GM20000 (cell line): ENCODE measurements around the gene KCNV2.

Source experiments
- DNase-seq: peaks from one replicate; pipeline ENCODE4 v3.0.0; 2012; ENCODE audit warnings: low spot score
- CTCF ChIP-seq: IDR thresholded peaks from 2 replicates; pipeline ENCODE4 v1.5.1; 2012; ENCODE audit warnings: mild to moderate bottlenecking, control low read depth; ENCODE audit errors: extremely low read depth, missing control alignments

Gene KCNV2

GRCh38 chr9:2717385-2717784 lies at the start of gene KCNV2:
Gene KCNV2 (plus strand): TSS chr9:2717510. CDS start chr9:2717740, 230 bp downstream.
- DNase-seq = no peak
- no peak for TF ChIP-seq CTCF

- no peak for DNase-seq
- no peak for TF ChIP-seq CTCF
These were observed 44.1 kb upstream of the KCNV2 start for GRCh38 chr9:2673161-2673560.

- TF ChIP-seq CTCF = no peak
- DNase-seq = no peak
These were observed 43.0 kb upstream of the KCNV2 start for GRCh38 chr9:2674141-2674824.

GRCh38 chr9:2675834-2676233 lies 41.5 kb upstream of the KCNV2 start:
- TF ChIP-seq CTCF = no peak
- no peak for DNase-seq

- DNase-seq = no peak
- TF ChIP-seq CTCF = no peak
These were observed 40.8 kb upstream of the KCNV2 start for GRCh38 chr9:2676466-2676865.

GRCh38 chr9:2677915-2678889 lies 39.1 kb upstream of the KCNV2 start:
- DNase-seq = no peak
- no peak for TF ChIP-seq CTCF

GRCh38 chr9:2679011-2679410 lies 38.3 kb upstream of the KCNV2 start:
- no peak for DNase-seq
- TF ChIP-seq CTCF = no peak
